A549 treated with AZD9567 at 1 μM for 4 hours (cell line): Measurements from ENCODE around the gene NLRP9. TPM values are rescaled to one million over a fixed set of nuclear protein-coding genes. Genes with fewer than 3 reads are reported as not detected.

Experiments
- total RNA-seq: library from RNA; stranded (reverse); fragments of 200-300 nt; extraction: Qiagen RNA extraction; gene quantifications from 5 replicates; pipeline ENCODE4 v1.2.3, GENCODE V29; 2022; ENCODE audit not compliant: insufficient read depth

Gene NLRP9
- not detected in 5 replicates for total RNA-seq

DNA sequence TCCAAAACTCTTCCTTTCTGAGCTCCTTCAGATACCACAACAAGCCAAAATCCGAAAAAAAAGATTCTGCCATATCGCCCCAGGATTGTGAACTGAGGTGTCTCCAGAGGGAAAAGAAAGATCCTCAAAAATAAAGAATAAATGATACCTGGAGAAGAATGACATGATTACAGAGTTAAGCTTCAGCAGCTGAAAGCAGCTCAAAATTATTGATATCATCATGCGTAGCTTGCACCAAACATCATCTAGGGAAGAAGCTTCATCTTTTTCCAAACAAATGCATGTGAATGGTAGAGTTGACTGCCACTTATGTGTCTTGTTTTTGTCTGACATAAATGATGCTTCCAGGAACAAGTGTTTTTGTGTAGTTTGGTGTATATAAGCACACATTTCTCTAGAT lies at the start of gene NLRP9:
Gene NLRP9 (minus strand): TSS at position 101 of the 400 bp plus-strand sequence. CDS start 28 bp downstream, at position 73.

GRCh38 chr19:55768818-55769217 lies 30.6 kb upstream of the NLRP9 start, which contains the start of gene RFPL4AL1:
Gene RFPL4AL1, plus strand, starts transcription at chr19:55769118. Its CDS starts 2,687 bp downstream, at chr19:55771805.

GRCh38 chr19:55758797-55759196 lies 20.6 kb upstream of the NLRP9 start, which contains the start of gene RFPL4A:
Gene RFPL4A, plus strand, starts transcription at chr19:55759097. Its CDS starts 2,704 bp downstream, at chr19:55761801.

DNA sequence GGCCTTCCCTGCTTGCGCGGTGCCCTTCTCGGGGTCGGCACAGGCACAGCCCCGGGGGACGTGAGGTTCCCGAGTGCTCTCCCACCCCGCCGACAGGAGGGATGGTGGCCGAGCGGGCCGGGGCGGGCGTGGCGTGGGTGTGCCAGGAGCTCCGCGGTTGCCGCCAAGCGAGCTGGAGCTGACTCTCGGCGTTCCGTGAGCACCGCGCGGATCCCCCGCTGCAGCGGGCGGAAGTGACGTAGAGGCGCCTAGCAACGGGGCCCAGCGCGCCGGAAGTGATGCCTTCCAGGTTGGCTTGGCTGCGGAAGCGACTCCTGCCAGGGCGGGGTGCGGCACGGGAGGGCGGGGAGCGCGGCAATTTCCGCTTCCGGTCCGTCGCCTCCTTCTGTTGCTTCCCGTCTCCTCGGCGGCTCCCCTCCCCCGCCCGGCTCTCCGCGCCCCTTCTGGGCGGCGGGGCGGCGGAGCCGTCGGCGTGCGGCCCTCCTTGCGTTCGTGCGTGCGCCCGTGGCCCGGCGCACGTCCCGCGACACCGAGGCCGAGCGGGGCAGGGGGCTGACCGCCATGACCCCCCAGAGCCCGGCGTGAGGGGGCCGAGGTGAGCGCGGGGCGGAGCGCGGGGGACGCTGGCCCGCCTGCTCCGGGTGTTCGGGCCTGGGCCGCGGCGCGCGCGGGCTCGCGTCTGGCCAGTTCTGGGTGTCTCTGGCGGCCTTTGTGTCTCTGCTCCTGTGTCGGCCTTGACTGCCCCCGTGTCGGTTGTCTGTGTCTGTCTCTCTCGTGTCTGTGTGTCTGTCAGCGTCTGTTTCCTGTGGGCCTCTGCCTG lies 63.2 kb downstream of the NLRP9 start, which contains the start of gene EPN1:
Gene EPN1 (plus strand): TSS at position 386 of the 820 bp plus-strand sequence. CDS start 3,402 bp downstream, outside the sequence.

Other genes starting within 250 kb of the NLRP9 start
- 0.41 to 1.0 TPM (median 0.82 TPM) in 5 replicates for gene SSC5D, start 250.0 kb downstream of the NLRP9 start, total RNA-seq
- 1.8 to 2.1 TPM (median 2.0 TPM) in 4 of 5 replicates, not detected in the other for gene SBK2, start 201.3 kb downstream of the NLRP9 start, total RNA-seq
- 0.79 to 1.2 TPM (median 0.93 TPM) in 4 of 5 replicates, not detected in the other for gene SBK3, start 192.9 kb downstream of the NLRP9 start, total RNA-seq
- 7.2 to 29.0 TPM (median 26.0 TPM) in 5 replicates for gene ZNF579, start 157.6 kb downstream of the NLRP9 start, total RNA-seq
- 18.8 to 22.1 TPM (median 21.4 TPM) in 5 replicates for gene FIZ1, start 138.9 kb downstream of the NLRP9 start, total RNA-seq
- gene ZNF524, start 138.1 kb downstream of the NLRP9 start, total RNA-seq, result 11.7 to 18.6 TPM (median 17.2 TPM) in 5 replicates
- gene ZNF865, start 132.8 kb downstream of the NLRP9 start, total RNA-seq, result 5.6 to 11.6 TPM (median 11.2 TPM) in 5 replicates
- gene ZNF784, start 113.8 kb downstream of the NLRP9 start, total RNA-seq, result 5.3 to 7.2 TPM (median 6.9 TPM) in 5 replicates
- 22.8 to 54.8 TPM (median 51.9 TPM) in 5 replicates for gene ZNF580, start 97.4 kb downstream of the NLRP9 start, total RNA-seq
- 32.4 to 52.5 TPM (median 51.0 TPM) in 5 replicates for gene ZNF581, start 94.8 kb downstream of the NLRP9 start, total RNA-seq
- gene CCDC106, start 90.2 kb downstream of the NLRP9 start, total RNA-seq, result 11.8 to 15.8 TPM (median 15.2 TPM) in 5 replicates
- gene U2AF2, start 83.4 kb downstream of the NLRP9 start, total RNA-seq, result 256 to 304 TPM (median 290 TPM) in 5 replicates
- gene EPN1, start 63.2 kb downstream of the NLRP9 start, total RNA-seq, result 120 to 215 TPM (median 193 TPM) in 5 replicates
- gene RFPL4A, start 20.7 kb upstream of the NLRP9 start, total RNA-seq, result 0.84 to 2.2 TPM (median 1.1 TPM) in 5 replicates
- 0.14 to 0.17 TPM (median 0.17 TPM) in 3 of 5 replicates, not detected in the others for gene RFPL4AL1, start 30.7 kb upstream of the NLRP9 start, total RNA-seq
- 0.02 to 0.03 TPM (median 0.03 TPM) in 3 of 5 replicates, not detected in the others for gene NLRP11, start 93.6 kb upstream of the NLRP9 start, total RNA-seq
- not detected in 5 replicates for gene NLRP4, start 98.1 kb upstream of the NLRP9 start, total RNA-seq
- gene NLRP13, start 193.9 kb upstream of the NLRP9 start, total RNA-seq, result not detected in 5 replicates
- gene NLRP8, start 209.4 kb upstream of the NLRP9 start, total RNA-seq, result not detected in 5 replicates
- gene NLRP5, start 248.4 kb upstream of the NLRP9 start, total RNA-seq, result 0.02 to 0.03 TPM (median 0.02 TPM) in 3 of 5 replicates, not detected in the others